ENCODE results near the gene ARL8B.

- TF ChIP-seq CTCF (IDR thresholded peaks at IDR 0.05) (no peak), POLR2A (IDR thresholded peaks at IDR 0.05) (no peak), EP300 (IDR thresholded peaks at IDR 0.05) (no peak)
These were observed 11.9 kb downstream of the ARL8B start for GRCh38 chr3:5134019-5134391.

Data from ovary (tissue), 3 donors.